ENCODE measurements around the gene RPS6KA5.

The RPS6KA5 gene

DNA sequence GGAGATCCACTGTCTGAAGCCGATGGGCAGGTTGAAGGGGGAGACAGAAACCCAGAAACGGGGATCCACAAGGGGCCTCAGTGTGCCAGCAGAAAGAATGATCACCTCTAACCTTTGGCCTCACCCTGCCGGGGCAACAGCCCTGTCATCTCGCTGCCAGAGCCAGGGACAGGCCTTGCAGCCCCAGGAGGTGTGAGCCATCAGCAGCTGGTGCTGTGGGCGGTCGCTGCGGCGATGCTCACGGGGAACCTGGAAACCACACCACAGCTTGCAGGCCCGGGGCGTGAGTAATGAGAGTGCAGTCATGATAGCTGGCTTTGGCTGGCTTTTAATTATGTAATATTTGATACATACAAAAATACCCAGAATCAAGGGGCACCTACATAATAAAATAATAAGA, 239.5 kb downstream of the RPS6KA5 start:
- Histone ChIP-seq H3K27me3 (ENCODE audit: insufficient read depth, low read length, poor library complexity) (peaks cover 12% of the 10 kb centered on the region), H2AFZ (ENCODE audit: low read depth, low read length) (no peak overlapping the region), H3K4me2 (ENCODE audit: insufficient read depth, low read length) (no peak overlapping the region), H3K36me3 (ENCODE audit: insufficient read depth, low read length) (no peaks in the 10 kb centered on the region), H3K9ac (ENCODE audit: low read depth, low read length) (no peak overlapping the region), H3K79me2 (ENCODE audit: insufficient read depth, low read length) (no peaks in the 10 kb centered on the region), H3K4me3 (ENCODE audit: low read depth in 1 of 2, low read length in 2 of 2) (no peak overlapping the region), H3K27ac (ENCODE audit: low read length) (no peak overlapping the region), H3K4me1 (ENCODE audit: insufficient read depth, low read length) (peaks cover 5% of the 10 kb centered on the region; the same call in 1 of the 2 replicates), H3K9me3 (ENCODE audit: insufficient read depth, low read length, severe bottlenecking) (peaks cover 9% of the 10 kb centered on the region), H4K20me1 (ENCODE audit: insufficient read depth, low read length) (peaks cover 3% of the 10 kb centered on the region; the same call in 1 of the 2 replicates)
- DNase-seq, result peak; percentile 66
- ATAC-seq (ENCODE audit: insufficient read depth, low read depth), result peak; percentile 84
- TF ChIP-seq, protein P1, sequence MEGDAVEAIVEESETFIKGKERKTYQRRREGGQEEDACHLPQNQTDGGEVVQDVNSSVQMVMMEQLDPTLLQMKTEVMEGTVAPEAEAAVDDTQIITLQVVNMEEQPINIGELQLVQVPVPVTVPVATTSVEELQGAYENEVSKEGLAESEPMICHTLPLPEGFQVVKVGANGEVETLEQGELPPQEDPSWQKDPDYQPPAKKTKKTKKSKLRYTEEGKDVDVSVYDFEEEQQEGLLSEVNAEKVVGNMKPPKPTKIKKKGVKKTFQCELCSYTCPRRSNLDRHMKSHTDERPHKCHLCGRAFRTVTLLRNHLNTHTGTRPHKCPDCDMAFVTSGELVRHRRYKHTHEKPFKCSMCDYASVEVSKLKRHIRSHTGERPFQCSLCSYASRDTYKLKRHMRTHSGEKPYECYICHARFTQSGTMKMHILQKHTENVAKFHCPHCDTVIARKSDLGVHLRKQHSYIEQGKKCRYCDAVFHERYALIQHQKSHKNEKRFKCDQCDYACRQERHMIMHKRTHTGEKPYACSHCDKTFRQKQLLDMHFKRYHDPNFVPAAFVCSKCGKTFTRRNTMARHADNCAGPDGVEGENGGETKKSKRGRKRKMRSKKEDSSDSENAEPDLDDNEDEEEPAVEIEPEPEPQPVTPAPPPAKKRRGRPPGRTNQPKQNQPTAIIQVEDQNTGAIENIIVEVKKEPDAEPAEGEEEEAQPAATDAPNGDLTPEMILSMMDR (IDR thresholded peaks at IDR 0.05; ENCODE audit: borderline replicate concordance, extremely low read depth, low read length, poor library complexity, severe bottlenecking), result no peak
- TF ChIP-seq EZH2 (IDR thresholded peaks at IDR 0.05; ENCODE audit: borderline replicate concordance, low read depth, low read length, severe bottlenecking), result no peak

DNA sequence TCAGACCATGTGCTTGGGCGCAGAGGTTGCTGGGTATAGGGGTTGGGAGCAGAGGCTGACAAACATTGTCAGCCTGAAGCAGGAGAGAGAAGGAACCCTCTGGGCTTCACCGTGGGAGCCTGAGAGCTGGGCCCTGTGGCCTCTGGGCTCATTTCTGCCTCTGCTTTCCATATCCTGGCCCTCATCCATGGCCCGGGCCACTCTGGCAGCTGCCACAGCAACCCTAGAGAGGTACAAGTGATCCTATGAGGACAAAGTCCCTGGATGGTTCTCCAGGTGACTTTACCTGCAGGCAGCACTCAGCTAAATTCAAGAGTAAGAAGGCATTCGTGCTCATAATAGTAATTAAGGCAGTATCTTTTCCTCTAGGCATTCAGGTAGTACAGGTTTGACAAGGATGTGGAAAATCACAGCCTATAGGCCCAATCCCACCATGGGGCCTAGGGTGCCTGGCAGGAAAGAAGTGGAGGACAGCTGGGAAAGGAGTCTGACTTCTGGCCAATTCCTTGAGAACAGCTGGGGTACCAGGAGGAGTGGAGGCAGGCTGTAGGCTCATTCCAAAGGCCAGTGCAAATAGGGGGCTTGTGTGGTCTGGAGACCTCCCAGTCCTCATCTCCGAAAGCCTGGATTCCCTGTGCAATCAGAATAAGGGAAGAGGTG, 240.6 kb downstream of the RPS6KA5 start:
- DNase-seq (no peak), ATAC-seq (ENCODE audit: insufficient read depth, low read depth) (no peak)
- Histone ChIP-seq H3K79me2 (ENCODE audit: insufficient read depth, low read length) (no peaks in the 10 kb centered on the region), H3K36me3 (ENCODE audit: insufficient read depth, low read length) (no peaks in the 10 kb centered on the region), H4K20me1 (ENCODE audit: insufficient read depth, low read length) (peaks cover 3% of the 10 kb centered on the region; the same call in 1 of the 2 replicates), H3K4me3 (ENCODE audit: low read depth in 1 of 2, low read length in 2 of 2) (no peak overlapping the region), H2AFZ (ENCODE audit: low read depth, low read length) (no peak overlapping the region), H3K9ac (ENCODE audit: low read depth, low read length) (no peak overlapping the region), H3K4me1 (ENCODE audit: insufficient read depth, low read length) (peaks cover 15% of the 10 kb centered on the region), H3K9me3 (ENCODE audit: insufficient read depth, low read length, severe bottlenecking) (peaks cover 9% of the 10 kb centered on the region), H3K27ac (ENCODE audit: low read length) (no peak overlapping the region), H3K4me2 (ENCODE audit: insufficient read depth, low read length) (no peak overlapping the region), H3K27me3 (ENCODE audit: insufficient read depth, low read length, poor library complexity) (peaks cover 13% of the 10 kb centered on the region)
- TF ChIP-seq EZH2 (IDR thresholded peaks at IDR 0.05; ENCODE audit: borderline replicate concordance, low read depth, low read length, severe bottlenecking), result no peak
- TF ChIP-seq, protein P1 (IDR thresholded peaks at IDR 0.05; ENCODE audit: borderline replicate concordance, extremely low read depth, low read length, poor library complexity, severe bottlenecking), result no peak

DNA sequence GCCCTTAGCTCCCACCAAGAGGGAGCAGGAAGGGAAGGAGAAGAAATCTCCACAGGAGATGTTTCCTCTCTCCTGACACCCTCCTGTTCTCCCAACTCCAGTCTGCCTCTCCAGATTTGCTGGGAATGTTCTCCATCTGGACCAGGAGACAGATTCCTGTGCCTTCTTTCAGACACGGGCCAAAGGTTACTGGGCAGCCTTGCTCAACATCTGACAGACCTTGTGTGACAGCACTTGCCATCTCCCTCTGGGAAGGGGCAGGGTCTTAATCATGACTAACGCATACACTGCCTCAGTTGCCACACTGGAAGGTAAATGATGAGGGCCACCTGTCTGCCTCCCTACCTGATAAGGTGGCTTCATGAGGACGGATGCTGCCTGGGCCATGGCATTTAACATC, 241.7 kb downstream of the RPS6KA5 start:
- H3K79me2 ChIP-seq (ENCODE audit: insufficient read depth, low read length), result no peaks in the 10 kb centered on the region
- no peaks in the 10 kb centered on the region for H3K36me3 ChIP-seq (ENCODE audit: insufficient read depth, low read length)
- no peak overlapping the region for H3K4me2 ChIP-seq (ENCODE audit: insufficient read depth, low read length)
- H3K4me1 ChIP-seq (ENCODE audit: insufficient read depth, low read length), result peaks cover 16% of the 10 kb centered on the region
- no peak overlapping the region for H3K9ac ChIP-seq (ENCODE audit: low read depth, low read length)
- H3K27ac ChIP-seq (ENCODE audit: low read length), result no peak overlapping the region
- H3K27me3 ChIP-seq (ENCODE audit: insufficient read depth, low read length, poor library complexity), result peaks cover 18% of the 10 kb centered on the region
- H3K9me3 ChIP-seq (ENCODE audit: insufficient read depth, low read length, severe bottlenecking), result peaks cover 5% of the 10 kb centered on the region
- peaks cover 3% of the 10 kb centered on the region; the same call in 1 of the 2 replicates for H4K20me1 ChIP-seq (ENCODE audit: insufficient read depth, low read length)
- no peak for ATAC-seq (ENCODE audit: insufficient read depth, low read depth)
- no peak overlapping the region for H3K4me3 ChIP-seq (ENCODE audit: low read depth in 1 of 2, low read length in 2 of 2)
- no peak overlapping the region for H2AFZ ChIP-seq (ENCODE audit: low read depth, low read length)
- DNase-seq, result no peak
- TF ChIP-seq, protein P1 (IDR thresholded peaks at IDR 0.05; ENCODE audit: borderline replicate concordance, extremely low read depth, low read length, poor library complexity, severe bottlenecking), result no peak
- TF ChIP-seq EZH2 (IDR thresholded peaks at IDR 0.05; ENCODE audit: borderline replicate concordance, low read depth, low read length, severe bottlenecking), result no peak
